ENCODE data around the gene NEURL1.

GRCh38 chr10:103622935-103623574 lies 129.6 kb downstream of the NEURL1 start:
- TF ChIP-seq CTCF (conservative IDR thresholded peaks at IDR 0.05): no peak
- TF ChIP-seq ZFX (IDR thresholded peaks at IDR 0.05): no peak

Data from C4-2B (cell line).